ENCODE data around the gene NEK4. TPM values are rescaled to one million over a fixed set of nuclear protein-coding genes. Genes with fewer than 3 reads are reported as not detected.

NEK4 gene
- total and polyA plus RNA-seq, 5 donors from 2014 or later, result 6.3 to 13.9 (median 7.7) TPM

GRCh38 chr3:52756141-52756540, 14.6 kb downstream of the NEK4 start:
- Histone ChIP-seq H3K4me1 (ENCODE audit: control insufficient read depth, insufficient read depth, low read length, poor library complexity, severe bottlenecking) (no peaks in the 10 kb centered on the region), H3K36me3 (ENCODE audit: control insufficient read depth, insufficient read depth, low read length) (peaks cover 46% of the 10 kb centered on the region), H3K27ac (ENCODE audit: insufficient read depth, low read length, poor library complexity, severe bottlenecking) (no peak overlapping the region), H3K9me3 (ENCODE audit: control insufficient read depth in 2 of 2, low read length in 2 of 2) (no peaks in the 10 kb centered on the region), H3K4me3 (ENCODE audit: low read depth, low read length) (no peak overlapping the region), H3K27me3 (ENCODE audit: control insufficient read depth, insufficient read depth, low read length) (no peaks in the 10 kb centered on the region)
- H3K36me3 Mint-ChIP-seq, result peaks cover 48% of the 10 kb centered on the region
- H3K9me3 Mint-ChIP-seq, result no peaks in the 10 kb centered on the region
- H3K4me3 Mint-ChIP-seq, result no peak overlapping the region
- no peaks in the 10 kb centered on the region for H3K27me3 Mint-ChIP-seq
- DNase-seq (no peak), ATAC-seq (ENCODE audit: low read depth in 2 of 2) (no peak)
- peaks cover 0 to 3% (median 0%) of the 10 kb centered on the region in 4 donors for H3K4me1 Mint-ChIP-seq
- no peak overlapping the region for H3K27ac Mint-ChIP-seq

GRCh38 chr3:52754373-52754772, 16.4 kb downstream of the NEK4 start:
- no peak overlapping the region for H3K27ac Mint-ChIP-seq
- no peak overlapping the region for H3K4me3 Mint-ChIP-seq
- no peak for ATAC-seq (ENCODE audit: low read depth in 2 of 2)
- Histone ChIP-seq H3K27ac (ENCODE audit: insufficient read depth, low read length, poor library complexity, severe bottlenecking) (no peak overlapping the region), H3K27me3 (ENCODE audit: control insufficient read depth, insufficient read depth, low read length) (no peaks in the 10 kb centered on the region), H3K4me1 (ENCODE audit: control insufficient read depth, insufficient read depth, low read length, poor library complexity, severe bottlenecking) (no peaks in the 10 kb centered on the region), H3K36me3 (ENCODE audit: control insufficient read depth, insufficient read depth, low read length) (peaks cover 50% of the 10 kb centered on the region), H3K4me3 (ENCODE audit: low read depth, low read length) (no peak overlapping the region), H3K9me3 (ENCODE audit: control insufficient read depth in 2 of 2, low read length in 2 of 2) (no peaks in the 10 kb centered on the region)
- no peaks in the 10 kb centered on the region for H3K9me3 Mint-ChIP-seq
- no peaks in the 10 kb centered on the region for H3K27me3 Mint-ChIP-seq
- peaks cover 0 to 3% (median 0%) of the 10 kb centered on the region in 4 donors for H3K4me1 Mint-ChIP-seq
- DNase-seq, result no peak
- H3K36me3 Mint-ChIP-seq, result peaks cover 47% of the 10 kb centered on the region

- H3K27me3 ChIP-seq (ENCODE audit: control insufficient read depth, insufficient read depth, low read length), result no peaks in the 10 kb centered on the region
- H3K36me3 ChIP-seq (ENCODE audit: control insufficient read depth, insufficient read depth, low read length), result peaks cover 46% of the 10 kb centered on the region
- H3K4me3 ChIP-seq (ENCODE audit: low read depth, low read length), result no peak overlapping the region
- Mint-ChIP-seq H3K9me3 (no peaks in the 10 kb centered on the region), H3K27ac (no peak overlapping the region), H3K4me1 (peaks cover 0 to 2% (median 0%) of the 10 kb centered on the region in 4 donors), H3K27me3 (no peaks in the 10 kb centered on the region), H3K4me3 (no peak overlapping the region), H3K36me3 (peaks cover 36% of the 10 kb centered on the region)
- no peak overlapping the region for H3K27ac ChIP-seq (ENCODE audit: insufficient read depth, low read length, poor library complexity, severe bottlenecking)
- ATAC-seq (ENCODE audit: low read depth in 2 of 2) (no peak), DNase-seq (no peak)
- H3K4me1 ChIP-seq (ENCODE audit: control insufficient read depth, insufficient read depth, low read length, poor library complexity, severe bottlenecking), result no peaks in the 10 kb centered on the region
- no peaks in the 10 kb centered on the region for H3K9me3 ChIP-seq (ENCODE audit: control insufficient read depth in 2 of 2, low read length in 2 of 2)
Observed at GRCh38 chr3:52752045-52752660, 18.6 kb downstream of the NEK4 start.

GRCh38 chr3:52743721-52744120, 27.0 kb downstream of the NEK4 start:
- no peaks in the 10 kb centered on the region for H3K9me3 Mint-ChIP-seq
- H3K9me3 ChIP-seq (ENCODE audit: control insufficient read depth in 2 of 2, low read length in 2 of 2), result no peaks in the 10 kb centered on the region
- no peak overlapping the region for H3K4me3 ChIP-seq (ENCODE audit: low read depth, low read length)
- peak overlapping the region in 1 of 3 donors; percentile 26 for H3K27ac Mint-ChIP-seq
- peaks cover 0 to 5% (median 0%) of the 10 kb centered on the region in 4 donors for H3K4me1 Mint-ChIP-seq
- no peaks in the 10 kb centered on the region for H3K27me3 Mint-ChIP-seq
- no peaks in the 10 kb centered on the region for H3K27me3 ChIP-seq (ENCODE audit: control insufficient read depth, insufficient read depth, low read length)
- no peaks in the 10 kb centered on the region for H3K4me1 ChIP-seq (ENCODE audit: control insufficient read depth, insufficient read depth, low read length, poor library complexity, severe bottlenecking)
- ATAC-seq (ENCODE audit: low read depth in 2 of 2), result no peak
- H3K36me3 ChIP-seq (ENCODE audit: control insufficient read depth, insufficient read depth, low read length), result peaks cover 58% of the 10 kb centered on the region
- H3K27ac ChIP-seq (ENCODE audit: insufficient read depth, low read length, poor library complexity, severe bottlenecking), result no peak overlapping the region
- no peak for DNase-seq
- peaks cover 30% of the 10 kb centered on the region for H3K36me3 Mint-ChIP-seq
- H3K4me3 Mint-ChIP-seq, result no peak overlapping the region

GRCh38 chr3:52743152-52743551, 27.6 kb downstream of the NEK4 start:
- no peak for ATAC-seq (ENCODE audit: low read depth in 2 of 2)
- H3K27ac Mint-ChIP-seq, result peak overlapping the region in 1 of 3 donors; percentile 26
- no peaks in the 10 kb centered on the region for H3K27me3 Mint-ChIP-seq
- Histone ChIP-seq H3K36me3 (ENCODE audit: control insufficient read depth, insufficient read depth, low read length) (peaks cover 53% of the 10 kb centered on the region), H3K4me3 (ENCODE audit: low read depth, low read length) (no peak overlapping the region), H3K9me3 (ENCODE audit: control insufficient read depth in 2 of 2, low read length in 2 of 2) (no peaks in the 10 kb centered on the region), H3K4me1 (ENCODE audit: control insufficient read depth, insufficient read depth, low read length, poor library complexity, severe bottlenecking) (no peaks in the 10 kb centered on the region), H3K27ac (ENCODE audit: insufficient read depth, low read length, poor library complexity, severe bottlenecking) (no peak overlapping the region), H3K27me3 (ENCODE audit: control insufficient read depth, insufficient read depth, low read length) (no peaks in the 10 kb centered on the region)
- no peak for DNase-seq
- no peak overlapping the region for H3K4me3 Mint-ChIP-seq
- H3K36me3 Mint-ChIP-seq, result peaks cover 28% of the 10 kb centered on the region
- H3K4me1 Mint-ChIP-seq, result peaks cover 0 to 5% (median 0%) of the 10 kb centered on the region in 4 donors
- H3K9me3 Mint-ChIP-seq, result no peaks in the 10 kb centered on the region

- H3K27ac ChIP-seq (ENCODE audit: insufficient read depth, low read length, poor library complexity, severe bottlenecking), result no peak overlapping the region
- H3K36me3 Mint-ChIP-seq, result peaks cover 29% of the 10 kb centered on the region
- no peak overlapping the region for H3K4me3 Mint-ChIP-seq
- H3K27me3 Mint-ChIP-seq, result no peaks in the 10 kb centered on the region
- H3K27ac Mint-ChIP-seq, result no peak overlapping the region
- ATAC-seq (ENCODE audit: low read depth in 2 of 2) (no peak), DNase-seq (peak in 2 of 3 donors; percentile 29 to 56)
- H3K36me3 ChIP-seq (ENCODE audit: control insufficient read depth, insufficient read depth, low read length), result peaks cover 53% of the 10 kb centered on the region
- no peaks in the 10 kb centered on the region for H3K9me3 ChIP-seq (ENCODE audit: control insufficient read depth in 2 of 2, low read length in 2 of 2)
- no peaks in the 10 kb centered on the region for H3K9me3 Mint-ChIP-seq
- no peak overlapping the region for H3K4me3 ChIP-seq (ENCODE audit: low read depth, low read length)
- no peaks in the 10 kb centered on the region for H3K4me1 ChIP-seq (ENCODE audit: control insufficient read depth, insufficient read depth, low read length, poor library complexity, severe bottlenecking)
- peaks cover 0 to 5% (median 0%) of the 10 kb centered on the region in 4 donors for H3K4me1 Mint-ChIP-seq
- H3K27me3 ChIP-seq (ENCODE audit: control insufficient read depth, insufficient read depth, low read length), result no peaks in the 10 kb centered on the region
Observed at GRCh38 chr3:52742418-52743041, 28.2 kb downstream of the NEK4 start.

- Histone ChIP-seq H3K9me3 (ENCODE audit: control insufficient read depth in 2 of 2, low read length in 2 of 2) (no peaks in the 10 kb centered on the region), H3K36me3 (ENCODE audit: control insufficient read depth, insufficient read depth, low read length) (peaks cover 45% of the 10 kb centered on the region), H3K27ac (ENCODE audit: insufficient read depth, low read length, poor library complexity, severe bottlenecking) (no peak overlapping the region), H3K4me1 (ENCODE audit: control insufficient read depth, insufficient read depth, low read length, poor library complexity, severe bottlenecking) (no peaks in the 10 kb centered on the region), H3K4me3 (ENCODE audit: low read depth, low read length) (no peak overlapping the region), H3K27me3 (ENCODE audit: control insufficient read depth, insufficient read depth, low read length) (no peaks in the 10 kb centered on the region)
- Mint-ChIP-seq H3K4me1 (peaks cover 0 to 9% (median 0%) of the 10 kb centered on the region in 4 donors), H3K27me3 (no peaks in the 10 kb centered on the region), H3K36me3 (peaks cover 30% of the 10 kb centered on the region), H3K27ac (peak overlapping the region in 1 of 3 donors; percentile 62), H3K9me3 (no peaks in the 10 kb centered on the region), H3K4me3 (no peak overlapping the region)
- DNase-seq, result no peak
- ATAC-seq (ENCODE audit: low read depth in 2 of 2), result no peak
Observed at GRCh38 chr3:52739730-52740129, 31.0 kb downstream of the NEK4 start.

Data from CD4-positive, CD25-positive, alpha-beta regulatory T cell (primary cell).